ENCODE data around the gene MYLIP.

Gene MYLIP

DNA sequence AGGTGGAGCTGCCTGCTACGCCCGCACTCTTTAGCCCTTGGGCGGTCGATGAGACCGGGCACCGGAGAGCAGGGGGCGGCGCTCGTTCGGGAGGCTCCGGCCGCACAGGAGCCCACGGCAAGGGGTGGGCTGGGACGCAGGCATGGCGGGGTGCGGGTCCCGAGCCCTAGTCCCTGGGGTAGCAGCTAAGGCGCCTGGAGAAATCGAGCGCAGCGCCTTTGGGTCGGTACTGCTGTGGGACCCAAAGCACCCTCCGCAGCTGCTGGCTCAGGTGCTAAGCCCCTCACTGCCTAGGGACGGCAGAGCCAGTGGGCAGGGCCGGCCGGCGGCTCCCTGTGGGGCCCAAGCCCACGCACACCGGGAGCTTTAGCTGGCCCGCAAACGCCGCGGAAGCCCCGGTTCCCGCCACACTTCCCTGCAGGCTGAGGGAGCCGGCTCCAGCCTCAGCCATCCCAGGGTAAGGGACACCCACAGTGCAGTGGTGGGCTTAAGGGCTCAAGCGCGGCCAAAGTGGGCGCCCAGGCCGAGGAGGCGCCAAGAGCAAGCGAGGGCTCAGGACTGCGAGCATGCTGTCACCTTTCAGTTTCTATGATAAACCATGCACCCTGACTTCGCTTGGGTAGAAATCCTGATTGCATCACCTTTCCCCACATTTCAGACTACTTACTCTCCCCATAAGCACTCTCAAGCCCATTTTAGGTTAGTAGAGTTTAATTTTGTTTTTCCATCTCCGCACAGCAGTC lies 52.0 kb downstream of the MYLIP start (continued):
- TF ChIP-seq ZBTB49 (tag by site-specific recombination; IDR thresholded peaks at IDR 0.05; ENCODE audit: low read depth) = no peak
- no peak for TF ChIP-seq ZNF169 (tag by site-specific recombination; IDR thresholded peaks at IDR 0.05)
- no peak for TF ChIP-seq ZNF274 (IDR thresholded peaks at IDR 0.05; ENCODE audit: low read length)
- no peak for TF ChIP-seq ZNF274 (tag by site-specific recombination; IDR thresholded peaks at IDR 0.05; ENCODE audit: borderline replicate concordance)
- TF ChIP-seq, protein P1, sequence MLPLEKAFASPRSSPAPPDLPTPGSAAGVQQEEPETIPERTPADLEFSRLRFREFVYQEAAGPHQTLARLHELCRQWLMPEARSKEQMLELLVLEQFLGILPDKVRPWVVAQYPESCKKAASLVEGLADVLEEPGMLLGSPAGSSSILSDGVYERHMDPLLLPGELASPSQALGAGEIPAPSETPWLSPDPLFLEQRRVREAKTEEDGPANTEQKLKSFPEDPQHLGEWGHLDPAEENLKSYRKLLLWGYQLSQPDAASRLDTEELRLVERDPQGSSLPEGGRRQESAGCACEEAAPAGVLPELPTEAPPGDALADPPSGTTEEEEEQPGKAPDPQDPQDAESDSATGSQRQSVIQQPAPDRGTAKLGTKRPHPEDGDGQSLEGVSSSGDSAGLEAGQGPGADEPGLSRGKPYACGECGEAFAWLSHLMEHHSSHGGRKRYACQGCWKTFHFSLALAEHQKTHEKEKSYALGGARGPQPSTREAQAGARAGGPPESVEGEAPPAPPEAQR (tag by site-specific recombination; IDR thresholded peaks at IDR 0.05) = no peak
- TF ChIP-seq ZNF324 (tag by site-specific recombination; IDR thresholded peaks at IDR 0.05) = no peak
- no peak for TF ChIP-seq ZFP3 (tag by site-specific recombination; IDR thresholded peaks at IDR 0.05; ENCODE audit: low read depth)

DNA sequence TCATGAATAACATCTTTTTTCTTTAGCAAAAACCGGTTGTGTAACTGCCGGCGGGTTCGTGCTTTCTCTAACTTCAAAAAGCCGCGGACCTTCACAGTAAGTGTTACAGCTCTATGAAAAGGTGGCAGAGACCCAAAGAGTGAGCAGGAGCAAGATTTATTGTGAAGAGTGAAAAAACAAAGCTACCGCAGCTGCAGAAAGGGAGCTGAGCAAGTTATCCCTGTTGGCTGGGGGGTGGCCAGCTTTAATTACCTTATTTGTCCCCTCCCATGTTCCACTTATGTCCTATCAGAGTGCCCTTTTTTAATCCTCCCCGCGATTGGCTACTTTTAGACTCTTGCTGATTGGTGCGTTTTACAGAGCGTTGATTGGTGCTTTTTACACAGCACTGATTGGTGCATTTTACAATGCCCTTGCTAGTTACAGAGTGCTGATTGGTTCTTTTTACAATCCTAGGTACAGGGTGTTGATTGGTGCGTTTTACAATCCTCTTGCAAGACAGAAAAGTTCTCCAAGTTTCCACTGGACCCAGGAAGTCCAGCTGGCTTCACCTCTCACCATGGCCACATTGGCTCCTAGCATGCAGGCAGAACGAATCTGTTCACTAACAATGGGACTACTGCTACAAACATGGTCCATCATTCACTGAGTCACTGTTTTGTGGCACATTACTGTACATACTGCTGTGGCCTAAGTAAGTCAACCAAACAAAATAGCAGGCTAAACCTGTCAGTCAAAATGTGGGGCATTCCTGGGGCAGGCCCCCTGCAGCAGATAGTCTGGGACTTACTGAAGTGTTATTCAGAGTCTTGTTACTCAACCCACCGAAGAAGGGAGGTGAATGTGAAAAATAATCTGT lies 52.8 kb downstream of the MYLIP start:
- TF ChIP-seq ZNF660 (tag by site-specific recombination; IDR thresholded peaks at IDR 0.05) (no peak), SP3 (tag by site-specific recombination; IDR thresholded peaks at IDR 0.05) (no peak), ZNF292 (tag by site-specific recombination; IDR thresholded peaks at IDR 0.05; ENCODE audit: borderline replicate concordance, low read depth) (no peak), ZNF175 (tag by site-specific recombination; IDR thresholded peaks at IDR 0.05) (no peak), ZNF423 (tag by site-specific recombination; IDR thresholded peaks at IDR 0.05) (no peak), SCRT1 (tag by site-specific recombination; IDR thresholded peaks at IDR 0.05; ENCODE audit: borderline replicate concordance) (no peak), ZNF366 (tag by site-specific recombination; conservative IDR thresholded peaks at IDR 0.05) (no peak), TRIM28 (IDR thresholded peaks at IDR 0.05; ENCODE audit: borderline replicate concordance, low read length) (no peak), ZNF639 (tag by site-specific recombination; IDR thresholded peaks at IDR 0.05) (no peak), GFI1B (tag by site-specific recombination; IDR thresholded peaks at IDR 0.05) (no peak), KLF8 (tag by site-specific recombination; IDR thresholded peaks at IDR 0.05) (no peak), ZNF19 (tag by site-specific recombination; IDR thresholded peaks at IDR 0.05; ENCODE audit: low read depth) (no peak), ZNF121 (tag by site-specific recombination; IDR thresholded peaks at IDR 0.05) (no peak), ZNF324 (tag by site-specific recombination; IDR thresholded peaks at IDR 0.05) (no peak), ZBTB1 (tag by site-specific recombination; IDR thresholded peaks at IDR 0.05) (no peak), ZBTB7A (tag by site-specific recombination; IDR thresholded peaks at IDR 0.05; ENCODE audit: low read depth) (no peak)
- POLR2A ChIA-PET = no interaction called here
- Histone ChIP-seq H3K27ac (ENCODE audit: extremely low read depth, low read depth, low read length) (no peak overlapping the region), H3K4me1 (ENCODE audit: control insufficient read depth, insufficient read depth, low read length) (no peaks in the 10 kb centered on the region), H3K4me3 (ENCODE audit: low read depth, low read length) (no peak overlapping the region), H3K36me3 (ENCODE audit: control insufficient read depth in 2 of 2, insufficient read depth in 1 of 2, low read length in 2 of 2) (no peaks in the 10 kb centered on the region), H3K9me3 (ENCODE audit: control insufficient read depth, insufficient read depth, low read depth, low read length) (no peaks in the 10 kb centered on the region)
- CTCF ChIA-PET = interaction anchor here (0.5 to 3.6 kb wide), 24 partner anchors 10 to 977 kb away, joined by 3 to 44 read pairs (median 6); no protein-coding TSS in a partner anchor
